Upper lobe of left lung (tissue), 6 donors: ENCODE results near the gene KIAA0586. TPM values are rescaled to one million over a fixed set of nuclear protein-coding genes. Genes with fewer than 3 reads are reported as not detected.
A peak's percentile ranks its signal among the peaks of the same experiment; 100 is the strongest.

ENCODE experiments used
- ATAC-seq, 2 donors: fragments of 200-7000 bp; cut with Tn5 transposase; one replicate each; pipeline ENCODE4 v1.9.1; 2022; ENCODE audit warnings: mild to moderate bottlenecking in 2 of 2, moderate library complexity in 2 of 2; ENCODE audit not compliant: low FRiP score in 2 of 2
- DNase-seq, 2 donors: peaks; one replicate each; pipeline ENCODE4 v3.0.0-alpha.2; 2019 to 2020
- H3K27ac ChIP-seq, 4 donors: fragments of 200-600 bp; sonication (generic); one replicate each; pipeline ENCODE4 v1.5.1; 2016 to 2019
- H3K27me3 ChIP-seq, 4 donors: fragments of 200-600 bp; sonication (generic); one replicate each; pipeline ENCODE4 v1.5.1; 2017 to 2019
- H3K36me3 ChIP-seq, 4 donors: fragments of 200-600 bp; sonication (generic); one replicate each; pipeline ENCODE4 v1.5.1; 2016 to 2019
- H3K4me1 ChIP-seq, 4 donors: fragments of 200-600 bp; sonication (generic); one replicate each; pipeline ENCODE4 v1.5.1; 2018 to 2019
- H3K4me3 ChIP-seq, 4 donors: fragments of 200-600 bp; sonication (generic); one replicate each; pipeline ENCODE4 v1.5.1; 2017 to 2019; ENCODE audit warnings: mild to moderate bottlenecking in 2 of 4, moderate library complexity in 1 of 4
- H3K9me3 ChIP-seq, 4 donors: fragments of 200-600 bp; sonication (generic); one replicate each; pipeline ENCODE4 v1.5.1; 2018 to 2019
- CTCF ChIP-seq, 6 experiments: fragments of 450-650 bp in 4 of 6; fragments of 200-600 bp in 2 of 6; sonication (generic) in 2 of 6; IDR thresholded peaks; one replicate each; pipeline ENCODE4 v1.5.1; 2016 to 2019; ENCODE audit warnings: antibody characterized with exemption in 6 of 6
- EP300 ChIP-seq, 4 donors: sonication (generic); formaldehyde crosslinking; IDR thresholded peaks; one replicate each; pipeline ENCODE4 v1.5.1; 2017; ENCODE audit warnings: antibody characterized with exemption in 4 of 4, control low read depth in 2 of 4
- POLR2A ChIP-seq, 4 donors: fragments of 450-650 bp; IDR thresholded peaks; one replicate each; pipeline ENCODE4 v1.5.1; 2016 to 2017; ENCODE audit warnings: antibody characterized with exemption in 4 of 4, mild to moderate bottlenecking in 2 of 4
- POLR2AphosphoS5 ChIP-seq, 2 donors: sonication (generic); formaldehyde crosslinking; IDR thresholded peaks; one replicate each; pipeline ENCODE4 v1.5.1; 2017; ENCODE audit warnings: antibody characterized with exemption in 2 of 2
- WGBS, 2 donors: methylation state at CpG; one replicate each; pipeline ENCODE4 v1.1.5; 2017 to 2018; 5-methylcytosine and 5-hydroxymethylcytosine counted together
- total RNA-seq, 6 donors: library from RNA; depleted of rRNA in 4 of 6; stranded (reverse); fragments of >200 nt in 4 of 6; gene quantifications; one replicate each; pipeline versions ENCODE4 v1.1.0 to v1.2.1, GENCODE V29; 2016 to 2021
- donor health status: DM: no; HTN: no; CAD: no; lungs with moderate emphysema.
- donor health status: DM: no; HTN: yes; CAD: no; lungs with severe emphysema.

The KIAA0586 gene
- total RNA-seq, 6 donors from 2014 or later: 9.2 to 29.3 (median 12.2) TPM

GRCh38 chr14:58430156-58430555, 2.6 kb downstream of the KIAA0586 start:
- Histone ChIP-seq H3K9me3 (no peaks in the 10 kb centered on the region), H3K4me1 (peaks cover 19 to 29% (median 21%) of the 10 kb centered on the region in 4 donors), H3K27me3 (no peaks in the 10 kb centered on the region), H3K27ac (no peak overlapping the region), H3K36me3 (peaks cover 0 to 44% (median 7%) of the 10 kb centered on the region in 4 donors), H3K4me3 (no peak overlapping the region)
- DNase-seq (no peak), ATAC-seq (no peak)
- WGBS, 2 donors: 76 to 86% methylated on average over 1 of the region's 1 CpG
- no peak for TF ChIP-seq POLR2A (IDR thresholded peaks at IDR 0.05)
- TF ChIP-seq CTCF (IDR thresholded peaks at IDR 0.05): no peak
- TF ChIP-seq EP300 (IDR thresholded peaks at IDR 0.05): no peak
- no peak for TF ChIP-seq POLR2AphosphoS5 (IDR thresholded peaks at IDR 0.05)

- DNase-seq (no peak), ATAC-seq (no peak)
- H3K27ac ChIP-seq: no peak overlapping the region
- 61 to 70% methylated on average over 5 of the region's 5 CpGs for WGBS, 2 donors
- H3K4me1 ChIP-seq: no peaks in the 10 kb centered on the region
- H3K9me3 ChIP-seq: no peaks in the 10 kb centered on the region
- TF ChIP-seq CTCF (IDR thresholded peaks at IDR 0.05) (no peak), POLR2AphosphoS5 (IDR thresholded peaks at IDR 0.05) (no peak), EP300 (IDR thresholded peaks at IDR 0.05) (no peak), POLR2A (IDR thresholded peaks at IDR 0.05) (no peak)
- H3K36me3 ChIP-seq: peaks cover 5 to 57% (median 24%) of the 10 kb centered on the region in 4 donors
- no peaks in the 10 kb centered on the region for H3K27me3 ChIP-seq
- no peak overlapping the region for H3K4me3 ChIP-seq
These were observed 12.0 kb downstream of the KIAA0586 start for GRCh38 chr14:58439476-58439875.

GRCh38 chr14:58444627-58445026, 17.1 kb downstream of the KIAA0586 start:
- ATAC-seq: peak; percentile 6 to 81
- 65 to 77% methylated on average over 5 of the region's 5 CpGs for WGBS, 2 donors
- no peak overlapping the region for H3K27ac ChIP-seq

GRCh38 chr14:58455593-58456265, 28.2 kb downstream of the KIAA0586 start:
- no peaks in the 10 kb centered on the region for H3K27me3 ChIP-seq
- TF ChIP-seq POLR2A (IDR thresholded peaks at IDR 0.05) (no peak), POLR2AphosphoS5 (IDR thresholded peaks at IDR 0.05) (no peak), CTCF (IDR thresholded peaks at IDR 0.05) (no peak), EP300 (IDR thresholded peaks at IDR 0.05) (no peak)
- DNase-seq (no peak), ATAC-seq (no peak)
- H3K36me3 ChIP-seq: peaks cover 3 to 65% (median 23%) of the 10 kb centered on the region in 4 donors
- no peaks in the 10 kb centered on the region for H3K9me3 ChIP-seq
- H3K27ac ChIP-seq: no peak overlapping the region
- 91 to 92% methylated on average over 9 of the region's 9 CpGs for WGBS, 2 donors
- no peaks in the 10 kb centered on the region for H3K4me1 ChIP-seq
- H3K4me3 ChIP-seq: no peak overlapping the region

More at GRCh38 chr14:58444627-58445026, 17.1 kb downstream of the KIAA0586 start:
- no peak overlapping the region for H3K4me3 ChIP-seq
- peak in 1 of 2 donors; percentile 20 for DNase-seq
- no peaks in the 10 kb centered on the region for H3K4me1 ChIP-seq
- TF ChIP-seq POLR2A (IDR thresholded peaks at IDR 0.05) (no peak), EP300 (IDR thresholded peaks at IDR 0.05) (peak in 1 of 4 donors; percentile 26), POLR2AphosphoS5 (IDR thresholded peaks at IDR 0.05) (no peak)
- no peaks in the 10 kb centered on the region for H3K9me3 ChIP-seq
- H3K27me3 ChIP-seq: no peaks in the 10 kb centered on the region
- peaks cover 5 to 57% (median 28%) of the 10 kb centered on the region in 4 donors for H3K36me3 ChIP-seq

GRCh38 chr14:58460772-58461171, 33.3 kb downstream of the KIAA0586 start:
- H3K27ac ChIP-seq: no peak overlapping the region
- no peaks in the 10 kb centered on the region for H3K27me3 ChIP-seq
- DNase-seq (no peak), ATAC-seq (no peak)
- peaks cover 3 to 65% (median 17%) of the 10 kb centered on the region in 4 donors for H3K36me3 ChIP-seq
- no peaks in the 10 kb centered on the region for H3K9me3 ChIP-seq
- TF ChIP-seq CTCF (IDR thresholded peaks at IDR 0.05) (no peak), POLR2A (IDR thresholded peaks at IDR 0.05) (no peak), EP300 (IDR thresholded peaks at IDR 0.05) (no peak), POLR2AphosphoS5 (IDR thresholded peaks at IDR 0.05) (no peak)
- H3K4me3 ChIP-seq: no peak overlapping the region
- WGBS, 2 donors: 68 to 75% methylated on average over 2 of the region's 2 CpGs
- H3K4me1 ChIP-seq: no peaks in the 10 kb centered on the region
